Lung (tissue), 12 donors: ENCODE data around the gene PCSK1N. TPM values are rescaled to one million over a fixed set of nuclear protein-coding genes. Genes with fewer than 3 reads are reported as not detected.

Source experiments
- ATAC-seq: fragments of 200-7000 bp; cut with Tn5 transposase; one replicate; pipeline ENCODE4 v1.9.1; 2020; ENCODE audit warnings: moderate number of reproducible peaks; ENCODE audit not compliant: insufficient read depth, low FRiP score
- DNase-seq, 3 donors: peaks; one replicate each; pipeline ENCODE4 v3.0.0-alpha.2; 2013 to 2017
- H3K27ac ChIP-seq, 2 donors: one replicate each; pipeline ENCODE4 v1.5.1; 2013; ENCODE audit warnings: mild to moderate bottlenecking in 2 of 2, moderate library complexity in 2 of 2, control low read depth in 1 of 2, inconsistent platforms in 1 of 2, low read depth in 1 of 2, low read length in 1 of 2
- H3K27me3 ChIP-seq, 3 donors: one replicate each; pipeline ENCODE4 v1.5.1; 2013; ENCODE audit warnings: low read length in 2 of 3; ENCODE audit not compliant: control insufficient read depth in 3 of 3, insufficient read depth in 3 of 3
- H3K36me3 ChIP-seq, 4 donors: one replicate each; pipeline ENCODE4 v1.5.1; 2013; ENCODE audit warnings: low read length in 4 of 4, mild to moderate bottlenecking in 1 of 4, moderate library complexity in 1 of 4; ENCODE audit not compliant: control insufficient read depth in 4 of 4, insufficient read depth in 4 of 4
- H3K4me1 ChIP-seq, 5 donors: one replicate each; pipeline ENCODE4 v1.5.1; 2013; ENCODE audit warnings: low read length in 5 of 5, mild to moderate bottlenecking in 2 of 5, moderate library complexity in 1 of 5; ENCODE audit not compliant: control insufficient read depth in 5 of 5, insufficient read depth in 5 of 5
- H3K4me3 ChIP-seq: one replicate; pipeline ENCODE4 v1.5.1; 2013; ENCODE audit warnings: mild to moderate bottlenecking, control low read depth, moderate library complexity
- H3K9ac ChIP-seq, 2 donors: one replicate each; pipeline ENCODE4 v1.5.1; 2013; ENCODE audit warnings: low read length in 2 of 2, control low read depth in 1 of 2; ENCODE audit not compliant: insufficient read depth in 1 of 2
- H3K9me3 ChIP-seq, 4 donors: one replicate each; pipeline ENCODE4 v1.5.1; 2013; ENCODE audit warnings: low read length in 3 of 4, mild to moderate bottlenecking in 1 of 4, moderate library complexity in 1 of 4; ENCODE audit not compliant: control insufficient read depth in 4 of 4, insufficient read depth in 3 of 4
- WGBS, 2 donors: extraction: QIAGEN DNeasy Blood & Tissue Kit; methylation state at CpG; one replicate each; pipeline ENCODE4 v1.1.7; 2013; 5-methylcytosine and 5-hydroxymethylcytosine counted together
- polyA plus RNA-seq, 2 donors: library from polyadenylated mRNA; stranded (reverse); fragments of 200-250 nt; gene quantifications; one replicate each; pipeline ENCODE4 v1.2.1, GENCODE V29; 2013
- total RNA-seq, 2 donors: library from RNA; depleted of rRNA in 1 of 2; stranded (reverse); fragments of >200 nt in 1 of 2; gene quantifications; one replicate each; pipeline ENCODE4 v1.2.1, GENCODE V29; 2014 to 2021
- TF ChIP-seq, protein P1 (sequence below): IDR thresholded peaks from 2 replicates; pipeline ENCODE4 v1.5.1; 2012; ENCODE audit warnings: mild to moderate bottlenecking; ENCODE audit errors: control extremely low read depth, extremely low read depth
- donor health status: control.
- donor health status: control.
- donor health status: Bipolar disorder and iron deficiency.
- donor health status: healthy.
- donor health status: DM: yes; HTN: yes; CAD: no.

Gene PCSK1N
- total and polyA plus RNA-seq, 4 donors = 1.3 to 10.7 (median 2.5) TPM

DNA sequence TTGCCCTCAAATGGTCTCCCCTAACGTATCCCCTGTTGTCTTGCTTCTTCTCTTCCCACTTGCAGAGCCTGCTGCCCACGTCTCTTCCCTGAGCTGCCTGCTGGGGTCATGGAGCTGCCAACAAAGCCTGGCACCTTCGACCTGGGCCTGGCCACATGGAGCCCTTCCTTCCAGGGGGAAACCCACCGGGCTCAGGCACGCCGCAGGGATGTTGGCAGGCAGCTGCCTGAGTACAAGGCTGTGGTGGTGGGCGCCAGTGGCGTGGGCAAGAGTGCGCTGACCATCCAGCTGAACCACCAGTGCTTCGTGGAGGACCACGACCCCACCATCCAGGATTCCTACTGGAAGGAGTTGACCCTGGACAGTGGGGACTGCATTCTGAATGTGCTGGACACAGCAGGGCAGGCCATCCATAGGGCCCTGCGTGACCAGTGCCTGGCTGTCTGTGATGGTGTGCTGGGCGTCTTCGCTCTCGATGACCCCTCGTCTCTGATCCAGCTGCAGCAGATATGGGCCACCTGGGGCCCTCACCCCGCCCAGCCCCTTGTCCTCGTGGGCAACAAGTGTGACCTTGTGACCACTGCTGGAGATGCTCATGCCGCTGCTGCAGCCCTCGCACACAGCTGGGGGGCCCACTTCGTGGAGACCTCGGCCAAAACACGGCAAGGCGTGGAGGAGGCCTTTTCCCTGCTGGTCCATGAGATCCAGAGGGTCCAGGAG, 6.2 kb downstream of the PCSK1N start:
- TF ChIP-seq, protein P1, sequence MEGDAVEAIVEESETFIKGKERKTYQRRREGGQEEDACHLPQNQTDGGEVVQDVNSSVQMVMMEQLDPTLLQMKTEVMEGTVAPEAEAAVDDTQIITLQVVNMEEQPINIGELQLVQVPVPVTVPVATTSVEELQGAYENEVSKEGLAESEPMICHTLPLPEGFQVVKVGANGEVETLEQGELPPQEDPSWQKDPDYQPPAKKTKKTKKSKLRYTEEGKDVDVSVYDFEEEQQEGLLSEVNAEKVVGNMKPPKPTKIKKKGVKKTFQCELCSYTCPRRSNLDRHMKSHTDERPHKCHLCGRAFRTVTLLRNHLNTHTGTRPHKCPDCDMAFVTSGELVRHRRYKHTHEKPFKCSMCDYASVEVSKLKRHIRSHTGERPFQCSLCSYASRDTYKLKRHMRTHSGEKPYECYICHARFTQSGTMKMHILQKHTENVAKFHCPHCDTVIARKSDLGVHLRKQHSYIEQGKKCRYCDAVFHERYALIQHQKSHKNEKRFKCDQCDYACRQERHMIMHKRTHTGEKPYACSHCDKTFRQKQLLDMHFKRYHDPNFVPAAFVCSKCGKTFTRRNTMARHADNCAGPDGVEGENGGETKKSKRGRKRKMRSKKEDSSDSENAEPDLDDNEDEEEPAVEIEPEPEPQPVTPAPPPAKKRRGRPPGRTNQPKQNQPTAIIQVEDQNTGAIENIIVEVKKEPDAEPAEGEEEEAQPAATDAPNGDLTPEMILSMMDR = no peak
- DNase-seq (no peak), ATAC-seq (no peak)
- no peak overlapping the region for H3K9ac ChIP-seq
- peaks cover 0 to 26% (median 0%) of the 10 kb centered on the region in 4 donors for H3K9me3 ChIP-seq
- H3K36me3 ChIP-seq = no peaks in the 10 kb centered on the region
- no peak overlapping the region for H3K27ac ChIP-seq
- H3K4me3 ChIP-seq = no peak overlapping the region
- WGBS, 2 donors = 85 to 96% methylated on average over 18 to 24 of the region's 24 CpGs
- H3K27me3 ChIP-seq = peaks cover 2 to 35% (median 14%) of the 10 kb centered on the region in 3 donors
- peaks cover 0 to under 1% (median 0%) of the 10 kb centered on the region in 5 donors for H3K4me1 ChIP-seq

DNA sequence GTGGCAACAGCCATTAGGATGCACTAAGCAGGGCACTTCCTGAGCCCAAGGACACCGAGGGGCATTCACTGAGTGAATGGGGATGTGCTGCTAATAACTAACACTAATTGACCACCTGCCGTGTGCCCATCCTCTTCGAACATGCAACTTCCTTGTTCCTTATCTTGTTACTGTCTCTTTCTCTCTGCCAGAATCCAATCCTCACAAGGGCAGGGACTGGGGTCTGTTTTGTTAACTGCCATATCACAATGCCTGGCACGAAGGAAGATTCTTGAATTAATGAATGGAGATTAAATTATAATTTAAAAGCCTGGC, 7.8 kb downstream of the PCSK1N start:
- Histone ChIP-seq H3K9ac (no peak overlapping the region), H3K4me1 (no peaks in the 10 kb centered on the region), H3K27me3 (peaks cover 2 to 26% (median 3%) of the 10 kb centered on the region in 3 donors), H3K27ac (no peak overlapping the region), H3K4me3 (no peak overlapping the region), H3K9me3 (peaks cover 0 to 28% (median 0%) of the 10 kb centered on the region in 4 donors), H3K36me3 (peaks cover 0 to 8% (median 0%) of the 10 kb centered on the region in 4 donors)
- TF ChIP-seq, protein P1 = no peak
- WGBS, 2 donors = 45 to 71% methylated on average over 4 of the region's 4 CpGs
- ATAC-seq = no peak
- no peak for DNase-seq

DNA sequence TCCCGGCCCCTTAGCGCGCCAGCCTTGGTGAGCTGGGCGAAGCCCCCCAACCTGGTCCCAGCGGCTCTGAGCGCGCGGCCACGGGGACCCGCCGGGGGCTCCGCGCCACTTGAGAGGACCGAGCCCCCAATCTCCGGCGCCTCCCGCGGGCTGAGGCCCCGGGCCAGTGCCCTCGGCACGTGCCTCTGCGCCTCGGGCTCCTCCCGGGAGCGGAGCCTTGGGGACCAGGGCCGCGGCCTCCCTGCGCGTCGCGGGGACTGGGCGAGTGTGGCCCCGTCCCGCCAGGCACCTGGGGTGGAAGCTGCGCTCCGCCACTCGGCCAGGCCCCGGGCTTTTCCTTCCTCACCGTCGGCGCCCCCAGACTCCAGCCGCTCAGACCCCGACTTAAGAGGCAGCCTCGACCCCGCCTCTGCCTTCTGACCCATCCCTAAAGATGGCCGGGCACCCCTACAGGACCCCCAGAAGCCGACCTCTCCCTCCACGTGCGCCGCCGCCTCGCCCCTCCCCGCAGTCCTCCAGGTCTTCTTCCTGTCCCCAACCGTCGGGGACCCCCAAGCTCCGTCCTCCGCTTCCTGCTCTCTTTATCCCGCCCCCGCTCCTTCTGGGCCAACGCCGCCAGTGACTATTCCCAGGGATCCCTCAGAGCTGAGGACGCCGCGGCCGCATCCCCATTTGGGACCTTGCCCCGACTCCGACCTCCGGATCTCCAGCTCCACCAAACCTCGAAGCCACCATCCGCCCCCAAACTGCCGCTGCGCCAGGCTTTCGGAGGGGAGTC, 8.3 kb downstream of the PCSK1N start:
- Histone ChIP-seq H3K36me3 (peaks cover 0 to 8% (median 0%) of the 10 kb centered on the region in 4 donors), H3K27ac (no peak overlapping the region), H3K27me3 (peaks cover 2 to 22% (median 2%) of the 10 kb centered on the region in 3 donors), H3K9me3 (peaks cover 0 to 28% (median 0%) of the 10 kb centered on the region in 4 donors), H3K9ac (no peak overlapping the region), H3K4me3 (no peak overlapping the region), H3K4me1 (no peaks in the 10 kb centered on the region)
- ATAC-seq (no peak), DNase-seq (no peak)
- TF ChIP-seq, protein P1 = no peak
- 25 to 58% methylated on average over 16 to 73 of the region's 73 CpGs for WGBS, 2 donors
